Measurements from ENCODE around the gene OOSP4A.

GRCh38 chr11:60018058-60018457 is 54.2 kb downstream of the OOSP4A start:
- TF ChIP-seq SMC3 (IDR thresholded peaks at IDR 0.05; ENCODE audit: low read depth, low read length) (no peak), EZH2phosphoT487 (IDR thresholded peaks at IDR 0.05; ENCODE audit: borderline replicate concordance, low read depth) (no peak), CTCF (IDR thresholded peaks at IDR 0.05) (no peak), REST (IDR thresholded peaks at IDR 0.05; ENCODE audit: low read depth, low read length) (no peak), TEAD4 (IDR thresholded peaks at IDR 0.05; ENCODE audit: borderline replicate concordance, insufficient read depth) (no peak)

Data from SK-N-SH (cell line).